GM12891 (cell line): Measurements from ENCODE around the gene MOSMO.

Experiments
- POLR2A ChIP-seq: IDR thresholded peaks from 2 replicates; pipeline ENCODE4 v1.6.1; 2011; ENCODE audit warnings: low read depth, low read length, control low read depth
- POLR2AphosphoS5 ChIP-seq: IDR thresholded peaks from 2 replicates; pipeline ENCODE4 v1.6.1; 2011; ENCODE audit warnings: low read depth, low read length, control low read depth
- POU2F2 ChIP-seq: IDR thresholded peaks from 2 replicates; pipeline ENCODE4 v1.6.1; 2011; ENCODE audit warnings: low read depth, mild to moderate bottlenecking, control low read depth, low read length, moderate library complexity
- SPI1 ChIP-seq: IDR thresholded peaks from 2 replicates; pipeline ENCODE4 v1.6.1; 2011; ENCODE audit warnings: low read depth, low read length, control low read depth
- TAF1 ChIP-seq: IDR thresholded peaks from 2 replicates; pipeline ENCODE4 v1.6.1; 2011; ENCODE audit warnings: low read depth, low read length, control low read depth

DNA sequence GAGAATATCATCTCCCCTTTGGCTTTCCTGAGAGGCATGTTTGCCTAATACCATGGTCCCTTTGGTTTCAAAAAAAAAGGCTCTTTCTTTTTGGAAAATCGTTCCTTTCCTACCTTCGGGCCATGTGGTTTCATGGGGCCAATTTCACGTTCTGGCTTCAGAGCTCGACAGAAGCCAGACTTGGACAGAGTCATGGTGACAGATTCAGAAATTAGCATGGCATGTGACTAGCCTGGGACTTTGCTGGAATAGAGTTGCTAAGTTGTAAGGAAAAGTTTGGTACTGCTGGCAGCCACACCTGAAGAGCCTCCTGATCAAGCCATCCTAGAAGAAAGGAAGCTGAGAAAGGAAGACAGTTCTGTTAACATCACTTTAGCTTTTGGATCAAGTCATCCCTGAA is 82.0 kb downstream of the MOSMO start:
- TF ChIP-seq POLR2A (no peak), TAF1 (no peak), SPI1 (no peak), POU2F2 (no peak), POLR2AphosphoS5 (no peak)
